ENCODE measurements around the gene SPSB1.

DNA sequence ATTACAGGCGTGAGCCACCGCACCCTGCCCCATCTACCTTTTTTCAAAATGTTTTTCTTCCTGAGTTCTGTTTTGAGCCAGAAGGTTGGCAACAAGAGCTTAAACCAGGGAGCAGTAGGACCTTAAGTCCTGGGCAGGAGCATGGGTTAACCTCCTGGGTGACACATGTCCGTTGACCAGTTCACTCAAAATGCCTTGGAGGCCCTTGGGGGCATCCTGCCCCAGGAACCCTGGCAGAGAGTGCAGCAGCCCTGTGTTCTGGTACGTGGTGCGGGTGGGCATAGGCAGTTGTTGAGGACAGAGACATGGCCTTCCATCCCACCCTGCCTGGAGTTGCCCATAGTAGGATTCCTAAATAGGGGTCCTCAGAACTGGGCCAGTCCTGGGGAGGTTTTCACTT is 46.5 kb upstream of the SPSB1 start:
- TF ChIP-seq EP300 (IDR thresholded peaks at IDR 0.05) (no peak), CTCF (IDR thresholded peaks at IDR 0.05) (no peak), POLR2A (IDR thresholded peaks at IDR 0.05) (no peak)
